ENCODE data around the gene FAM53A.
"Not testable (repeated sequence)": the region's sequence is repeated elsewhere in the genome, so short reads cannot be mapped to it uniquely, and the experiment has no call there.

The FAM53A gene

GRCh38 chr4:1684506-1685234, 557 bp upstream of the FAM53A start:
- peak; percentile 95 to 96 for DNase-seq

- no peak for DNase-seq
These were observed 815 bp downstream of the FAM53A start for GRCh38 chr4:1683261-1683735.

DNA sequence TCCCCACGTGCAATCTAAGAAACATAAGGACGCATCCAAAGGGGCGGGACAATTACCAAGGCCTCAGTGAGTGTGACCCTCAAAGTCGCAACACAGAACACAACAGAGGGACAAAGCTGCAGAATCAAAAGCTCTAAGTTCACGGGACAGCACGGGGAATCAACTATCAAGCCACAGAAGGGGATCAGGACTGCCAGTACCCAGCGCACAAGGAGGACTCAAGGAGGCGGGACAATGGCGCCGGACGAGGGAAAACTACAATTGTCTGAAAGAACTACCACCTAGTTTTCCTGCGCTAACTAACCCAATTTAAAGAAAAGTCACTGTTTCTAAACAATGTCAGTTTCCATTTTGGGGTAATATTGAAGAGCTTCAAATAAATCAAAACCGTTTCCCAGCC, 1.3 kb downstream of the FAM53A start:
- DNase-seq = no peak

GRCh38 chr4:1678244-1678643, 5.9 kb downstream of the FAM53A start:
- no peak for DNase-seq

DNA sequence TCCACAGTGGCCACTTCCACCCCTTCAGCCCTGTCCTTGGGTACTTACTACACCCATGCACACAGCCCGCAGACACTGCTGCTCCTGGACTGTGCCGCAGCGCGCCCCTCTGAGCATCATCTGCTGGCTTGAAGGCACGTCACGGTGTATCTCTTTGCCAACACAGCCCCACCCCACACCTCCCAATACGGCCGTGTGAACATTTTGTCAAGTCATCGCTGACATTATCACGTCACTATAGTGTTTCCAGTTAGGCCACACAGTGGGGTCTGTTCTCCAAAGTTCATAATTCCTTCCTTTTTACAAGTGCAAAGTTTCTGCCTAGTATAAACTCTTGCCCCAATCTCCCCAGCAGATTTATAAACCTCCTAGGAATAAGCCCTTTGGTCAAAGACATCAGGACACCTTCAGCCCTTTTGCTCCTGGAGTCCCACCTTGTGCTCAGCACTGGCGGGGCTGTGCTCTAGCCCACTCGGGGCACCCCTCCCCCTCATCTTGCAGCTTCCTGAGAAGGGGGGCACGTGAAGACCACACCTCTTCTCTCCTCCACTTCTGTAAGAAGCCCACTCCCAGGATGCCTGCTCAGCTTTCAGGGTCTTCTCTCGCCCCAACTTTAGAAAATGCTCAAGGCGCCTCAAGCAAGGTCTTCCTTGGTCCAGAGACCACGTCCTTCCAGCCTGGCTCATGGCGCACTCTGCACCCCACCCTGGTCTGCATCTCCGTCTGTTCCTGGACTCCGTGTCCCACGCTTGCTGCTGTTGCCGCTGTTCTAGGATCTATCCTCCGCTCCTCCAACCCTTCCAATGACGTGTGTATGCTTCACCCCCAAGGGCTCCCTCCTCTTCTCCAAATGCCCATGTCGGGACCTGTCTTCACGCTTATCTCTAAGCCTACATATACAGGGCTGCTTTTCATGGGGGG, 7.2 kb downstream of the FAM53A start:
- no peak for DNase-seq

DNA sequence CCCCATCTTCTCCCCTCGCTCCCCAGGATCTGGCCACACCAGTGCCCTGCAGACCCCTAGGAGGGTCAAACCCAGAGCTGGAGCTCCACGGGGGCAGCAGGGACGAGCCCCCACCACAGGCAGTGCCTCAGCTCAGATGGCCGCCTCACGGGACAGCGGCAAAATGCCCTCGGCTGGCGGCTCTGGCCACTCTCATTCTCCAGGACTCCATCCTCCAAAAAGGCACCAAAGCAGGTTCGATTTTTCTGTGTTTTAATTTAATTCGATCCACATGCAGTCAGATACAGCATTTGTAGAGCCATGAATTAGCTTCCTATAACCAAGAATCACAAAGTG, 8.3 kb downstream of the FAM53A start:
- no peak for DNase-seq

DNA sequence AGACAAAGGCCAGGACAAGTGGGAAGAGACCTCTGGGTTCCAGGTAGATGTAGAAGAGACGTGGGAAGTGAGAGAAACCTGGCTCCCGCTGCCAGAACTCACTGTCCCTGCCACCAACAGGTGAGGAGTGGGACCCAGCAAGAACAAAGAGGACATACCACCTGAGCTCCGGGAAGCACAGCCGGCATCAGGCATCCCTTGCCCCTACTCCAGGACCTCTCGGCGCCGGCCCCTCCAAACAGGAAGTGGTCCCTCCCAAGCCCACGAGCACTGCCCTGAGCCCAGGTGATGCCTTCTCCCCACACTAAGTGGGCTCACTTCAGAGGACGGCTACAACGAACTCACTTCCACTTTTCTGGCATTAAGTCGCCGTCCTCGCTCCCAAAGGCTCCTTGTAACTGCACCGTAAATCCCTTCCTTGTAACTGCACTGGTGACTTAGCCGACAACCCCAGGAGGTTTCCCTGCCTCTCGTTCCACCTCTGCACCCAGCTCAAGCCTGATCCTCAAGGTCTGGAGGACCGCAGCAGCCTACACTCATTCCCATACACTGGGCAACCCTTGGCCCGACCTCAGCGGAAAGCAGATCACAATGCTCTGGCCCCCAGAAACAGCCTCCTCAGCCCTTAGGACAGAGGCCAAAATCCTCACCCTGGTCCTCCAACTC, 8.8 kb downstream of the FAM53A start:
- DNase-seq = no peak

GRCh38 chr4:1674682-1675081, 9.4 kb downstream of the FAM53A start:
- DNase-seq = no peak

GRCh38 chr4:1673671-1674070, 10.4 kb downstream of the FAM53A start:
- no peak for DNase-seq

DNA sequence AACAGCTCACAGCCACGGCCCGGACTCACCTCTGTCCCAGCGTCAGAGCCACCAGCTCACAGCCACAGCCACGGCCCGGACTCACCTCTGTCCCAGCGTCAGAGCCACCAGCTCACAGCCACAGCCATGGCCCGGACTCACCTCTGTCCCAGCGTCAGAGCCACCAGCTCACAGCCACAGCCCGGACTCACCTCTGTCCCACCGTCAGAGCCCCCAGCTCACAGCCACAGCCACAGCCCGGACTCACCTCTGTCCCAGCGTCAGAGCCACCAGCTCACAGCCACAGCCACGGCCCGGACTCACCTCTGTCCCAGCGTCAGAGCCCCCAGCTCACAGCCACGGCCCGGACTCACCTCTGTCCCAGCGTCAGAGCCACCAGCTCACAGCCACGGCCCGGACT, 13.1 kb downstream of the FAM53A start:
- not testable (repeated sequence) for DNase-seq

DNA sequence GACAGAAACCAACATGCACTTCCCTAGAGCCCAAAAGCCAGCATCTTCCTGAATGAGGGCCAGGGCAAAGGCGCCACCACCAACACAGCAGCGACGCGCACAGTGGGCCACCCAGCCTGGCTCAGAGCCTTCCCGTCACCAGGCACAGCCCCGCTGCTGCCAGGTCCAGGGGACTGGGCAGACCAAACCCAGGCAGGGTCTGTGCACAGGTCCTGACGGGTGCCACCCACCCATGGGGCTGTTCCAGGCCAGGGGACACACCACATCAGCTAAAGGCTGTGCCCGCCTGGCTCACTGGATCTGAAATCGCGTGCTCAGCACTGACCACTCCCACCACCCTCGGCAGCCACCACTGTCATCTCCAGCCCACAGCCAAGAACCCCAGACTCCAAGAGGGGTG, 13.8 kb downstream of the FAM53A start:
- DNase-seq = no peak

- DNase-seq = no peak
These were observed 14.3 kb downstream of the FAM53A start for GRCh38 chr4:1669850-1670249.

DNA sequence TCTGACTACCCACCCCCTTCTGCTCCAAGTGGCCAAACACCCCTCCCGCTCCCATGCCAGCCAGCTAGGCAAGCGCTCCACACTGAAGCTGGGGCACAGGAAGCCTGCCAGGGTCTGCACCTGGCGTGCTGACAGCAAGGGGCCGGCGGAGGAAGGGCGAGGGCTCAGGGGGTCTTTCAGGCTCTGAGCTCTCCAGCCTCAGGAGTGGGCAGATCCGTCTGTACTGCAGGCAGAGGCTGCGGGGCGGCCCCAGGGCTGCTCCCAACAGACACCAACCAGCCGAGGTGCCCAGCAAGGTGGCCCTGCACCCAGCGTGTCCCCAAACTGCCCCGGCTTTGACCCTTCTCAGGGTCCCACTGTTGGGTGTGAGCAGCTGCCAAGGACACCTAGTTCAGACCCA, 14.8 kb downstream of the FAM53A start:
- no peak for DNase-seq

DNA sequence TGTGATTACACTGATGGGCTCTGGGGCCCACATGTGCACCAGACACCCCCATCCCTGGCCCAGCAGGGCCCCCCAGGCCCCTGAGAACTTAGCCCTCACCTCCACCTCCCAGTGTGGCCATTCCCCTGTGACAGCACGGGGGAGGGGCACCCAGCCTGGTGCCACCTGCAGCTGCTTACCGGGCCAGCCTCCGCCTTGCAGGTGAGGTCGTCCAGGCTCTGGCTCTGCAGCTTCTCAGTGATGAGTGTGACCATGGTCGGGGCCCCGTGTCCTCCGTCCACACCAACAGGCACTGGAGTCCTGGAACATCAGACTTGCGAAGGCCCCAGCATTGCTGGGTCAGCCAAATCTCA, 15.6 kb downstream of the FAM53A start:
- no peak for DNase-seq

GRCh38 chr4:1667273-1667672, 16.8 kb downstream of the FAM53A start:
- no peak for DNase-seq

- DNase-seq = no peak
These were observed 17.7 kb downstream of the FAM53A start for GRCh38 chr4:1666391-1666790.

DNA sequence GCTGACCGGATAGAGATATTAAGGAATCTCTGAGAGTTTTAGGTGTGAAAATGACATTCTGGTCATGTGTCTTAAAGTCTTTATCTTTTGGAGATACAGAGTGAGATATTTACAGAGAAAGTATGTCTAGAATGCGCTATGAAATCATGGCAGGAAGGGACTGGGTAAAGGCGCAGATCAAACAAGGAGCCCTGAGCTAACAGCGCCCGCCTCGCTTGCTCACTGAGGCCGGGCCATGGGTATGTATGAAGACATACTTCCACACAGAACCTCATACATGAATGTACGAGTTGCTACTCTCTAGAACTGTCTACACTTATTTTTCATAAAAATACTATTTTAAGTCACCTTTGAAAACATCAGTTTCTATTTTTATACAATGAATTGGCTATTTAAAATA, 20.0 kb downstream of the FAM53A start:
- DNase-seq = no peak

DNA sequence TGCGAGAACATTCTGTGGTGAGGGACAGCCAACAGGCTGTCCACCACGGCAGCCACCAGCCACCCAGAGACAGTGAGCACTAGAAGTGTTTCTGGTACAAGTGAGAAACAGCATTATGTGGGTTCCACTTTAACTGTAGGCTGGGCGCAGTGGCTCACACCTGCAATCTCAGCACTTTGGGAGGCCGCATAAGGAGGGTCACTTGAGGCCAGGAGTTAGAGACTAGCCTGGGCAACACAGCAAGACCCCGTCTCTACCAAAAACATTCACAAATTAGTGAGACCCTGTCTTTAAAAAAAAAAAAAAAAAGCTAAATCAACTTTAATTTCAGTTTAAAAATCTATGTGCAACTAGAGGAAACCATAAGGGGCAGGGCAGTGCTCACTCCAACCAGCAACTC, 20.6 kb downstream of the FAM53A start:
- DNase-seq = no peak

DNA sequence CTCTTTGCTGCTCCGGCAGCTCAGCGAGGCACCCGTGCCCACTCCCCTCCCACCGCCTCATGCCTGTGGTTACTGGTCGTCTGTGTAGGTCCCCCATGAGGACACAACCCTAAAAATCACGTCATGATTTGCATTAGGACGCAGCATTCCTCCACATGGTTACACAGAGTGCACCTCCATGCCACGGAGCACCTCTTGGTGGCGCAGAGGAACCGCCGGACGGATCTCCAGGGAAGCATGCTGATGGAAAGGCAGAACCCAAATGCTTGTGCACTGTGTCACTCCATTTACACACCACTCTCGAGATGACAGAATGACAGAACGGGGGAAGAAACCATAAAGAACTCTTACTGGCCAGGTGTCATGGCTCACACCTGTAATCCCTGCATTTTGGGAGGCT, 22.4 kb downstream of the FAM53A start:
- no peak for DNase-seq

DNA sequence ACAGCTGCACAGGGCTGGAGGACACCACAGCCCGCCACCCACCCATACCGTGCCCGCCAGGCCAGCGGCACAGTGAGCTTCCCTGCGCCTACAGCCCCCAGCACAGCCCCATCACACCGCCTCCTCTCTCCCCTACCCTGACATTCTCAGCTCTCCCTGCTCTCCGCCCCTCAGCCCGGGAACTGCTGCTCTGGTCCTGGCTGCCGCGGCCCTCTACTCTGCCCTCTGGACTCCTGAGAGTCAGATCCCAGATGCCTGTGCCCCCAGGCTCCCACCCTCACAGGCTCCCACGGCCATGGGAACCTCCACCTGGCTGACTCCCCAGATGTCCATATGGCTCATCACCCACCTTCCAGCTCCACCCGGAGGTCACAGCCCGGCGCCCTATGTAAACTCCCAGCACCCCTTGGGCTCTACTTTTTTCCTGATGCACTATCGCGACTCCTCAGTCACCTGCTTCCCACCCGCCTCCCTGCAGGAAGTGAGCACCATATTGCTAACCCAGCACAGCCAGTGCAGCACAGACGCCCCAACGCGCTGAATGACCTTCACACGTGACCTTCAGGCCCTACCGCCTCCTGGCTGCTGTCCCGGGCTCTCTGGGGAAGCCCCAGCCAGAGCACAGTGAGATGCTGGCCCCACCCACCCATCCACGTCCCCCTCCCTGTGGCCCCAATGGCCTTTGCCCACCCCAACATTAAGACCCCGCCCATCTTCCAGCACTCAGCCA, 23.0 kb downstream of the FAM53A start:
- DNase-seq = no peak

- no peak for DNase-seq
These were observed 24.7 kb downstream of the FAM53A start for GRCh38 chr4:1659104-1660043.

GRCh38 chr4:1658581-1658980, 25.5 kb downstream of the FAM53A start:
- DNase-seq = no peak
